Measurements from ENCODE around the gene WDR48. TPM values are rescaled to one million over a fixed set of nuclear protein-coding genes. Genes with fewer than 3 reads are reported as not detected.

Gene WDR48
- total RNA-seq, 4 donors from 2014 or later = 18.3 to 49.3 (median 25.2) TPM

DNA sequence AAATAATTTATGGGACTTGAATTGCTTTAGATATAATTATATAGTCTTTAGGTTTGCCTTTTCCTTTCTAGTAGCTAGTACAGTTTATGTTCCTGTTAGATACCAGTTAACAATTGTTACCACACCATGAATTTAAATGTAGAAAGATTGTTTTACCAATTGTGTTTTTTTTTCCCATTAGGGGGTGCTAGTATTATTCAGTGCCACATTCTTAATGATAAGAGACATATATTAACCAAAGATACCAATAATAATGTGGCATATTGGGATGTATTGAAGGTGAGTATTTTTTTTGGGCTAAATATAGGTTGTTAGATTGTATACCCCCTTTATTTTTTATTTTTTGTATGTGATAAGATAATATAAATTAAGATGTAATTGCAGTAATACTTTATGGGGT lies 27.7 kb downstream of the WDR48 start:
- Histone ChIP-seq H3K9me3 (no peaks in the 10 kb centered on the region), H3K36me3 (peaks cover 61% of the 10 kb centered on the region), H3K4me3 (no peak overlapping the region), H3K27ac (no peak overlapping the region), H3K27me3 (no peaks in the 10 kb centered on the region), H3K4me1 (no peaks in the 10 kb centered on the region)
- TF ChIP-seq POLR2A (IDR thresholded peaks at IDR 0.05) = no peak
- TF ChIP-seq POLR2AphosphoS5 (IDR thresholded peaks at IDR 0.05) = no peak
- TF ChIP-seq EP300 (IDR thresholded peaks at IDR 0.05) = no peak
- no peak for TF ChIP-seq CTCF (IDR thresholded peaks at IDR 0.05)
- DNase-seq (ENCODE audit: low spot score in 2 of 2) = no peak

GRCh38 chr3:39080026-39080425 lies 28.2 kb downstream of the WDR48 start:
- Histone ChIP-seq H3K27me3 (no peaks in the 10 kb centered on the region), H3K9me3 (no peaks in the 10 kb centered on the region), H3K36me3 (peaks cover 56% of the 10 kb centered on the region), H3K4me3 (no peak overlapping the region), H3K27ac (no peak overlapping the region), H3K4me1 (no peaks in the 10 kb centered on the region)
- no peak for DNase-seq (ENCODE audit: low spot score in 2 of 2)
- TF ChIP-seq POLR2AphosphoS5 (IDR thresholded peaks at IDR 0.05) (no peak), CTCF (IDR thresholded peaks at IDR 0.05) (no peak), POLR2A (IDR thresholded peaks at IDR 0.05) (no peak), EP300 (IDR thresholded peaks at IDR 0.05) (no peak)

- no peak for DNase-seq (ENCODE audit: low spot score in 2 of 2)
- H3K9me3 ChIP-seq = no peaks in the 10 kb centered on the region
- TF ChIP-seq EP300 (IDR thresholded peaks at IDR 0.05) (no peak), CTCF (IDR thresholded peaks at IDR 0.05) (no peak), POLR2A (IDR thresholded peaks at IDR 0.05) (no peak), POLR2AphosphoS5 (IDR thresholded peaks at IDR 0.05) (no peak)
- H3K36me3 ChIP-seq = peaks cover 50% of the 10 kb centered on the region
- WGBS = 96% methylated on average over 4 of the region's 4 CpGs
- H3K27ac ChIP-seq = no peak overlapping the region
- H3K4me3 ChIP-seq = no peak overlapping the region
- H3K27me3 ChIP-seq = no peaks in the 10 kb centered on the region
- H3K4me1 ChIP-seq = no peaks in the 10 kb centered on the region
Observed at GRCh38 chr3:39082666-39083313, 31.0 kb downstream of the WDR48 start.

- 76% methylated on average over 4 of the region's 4 CpGs for WGBS
- Histone ChIP-seq H3K9me3 (no peaks in the 10 kb centered on the region), H3K4me3 (no peak overlapping the region), H3K36me3 (peaks cover 72% of the 10 kb centered on the region), H3K27ac (no peak overlapping the region), H3K27me3 (no peaks in the 10 kb centered on the region), H3K4me1 (no peaks in the 10 kb centered on the region)
- no peak for TF ChIP-seq POLR2A (IDR thresholded peaks at IDR 0.05)
- TF ChIP-seq CTCF (IDR thresholded peaks at IDR 0.05) = no peak
- no peak for TF ChIP-seq POLR2AphosphoS5 (IDR thresholded peaks at IDR 0.05)
- TF ChIP-seq EP300 (IDR thresholded peaks at IDR 0.05) = no peak
- no peak for DNase-seq (ENCODE audit: low spot score in 2 of 2)
Observed at GRCh38 chr3:39086144-39086543, 34.3 kb downstream of the WDR48 start.

GRCh38 chr3:39088456-39088855 lies 36.6 kb downstream of the WDR48 start:
- Histone ChIP-seq H3K9me3 (no peaks in the 10 kb centered on the region), H3K4me3 (no peak overlapping the region), H3K4me1 (no peaks in the 10 kb centered on the region), H3K27ac (no peak overlapping the region), H3K27me3 (no peaks in the 10 kb centered on the region), H3K36me3 (peaks cover 78% of the 10 kb centered on the region)
- WGBS = 93% methylated on average over 3 of the region's 3 CpGs
- TF ChIP-seq POLR2A (IDR thresholded peaks at IDR 0.05) = no peak
- TF ChIP-seq EP300 (IDR thresholded peaks at IDR 0.05) = no peak
- TF ChIP-seq CTCF (IDR thresholded peaks at IDR 0.05) = no peak
- no peak for TF ChIP-seq POLR2AphosphoS5 (IDR thresholded peaks at IDR 0.05)
- DNase-seq (ENCODE audit: low spot score in 2 of 2) = no peak

Measured in suprapubic skin (tissue), 4 donors.